HL-60 (cell line): Measurements from ENCODE around the gene PLTP.

Experiments used
- DNase-seq, 2 experiments: peaks; one replicate each; pipeline ENCODE4 v3.0.0-alpha.2; 2010 to 2020; ENCODE audit warnings: low read depth in 1 of 2, low spot score in 1 of 2
- H3K27ac ChIP-seq: fragments of 250-450 bp; sonication (Bioruptor Pico); replicated peaks from 2 replicates; pipeline ENCODE4 v1.5.1; 2020; ENCODE audit warnings: mild to moderate bottlenecking, moderate library complexity
- H3K27me3 ChIP-seq: fragments of 250-450 bp; sonication (Bioruptor Pico); 2 replicates; pipeline ENCODE4 v1.5.1; 2021; ENCODE audit warnings: mild to moderate bottlenecking, moderate library complexity; ENCODE audit not compliant: insufficient read depth, poor library complexity, severe bottlenecking
- H3K4me3 ChIP-seq: replicated peaks from 2 replicates; pipeline ENCODE4 v1.5.1; 2011; ENCODE audit warnings: mild to moderate bottlenecking, control low read depth, low read length; ENCODE audit not compliant: insufficient read depth
- CTCF ChIP-seq: IDR thresholded peaks from one replicate; pipeline ENCODE4 v1.5.1; 2011; ENCODE audit warnings: low read length, control low read depth, inconsistent platforms; ENCODE audit not compliant: insufficient read depth
- GABPA ChIP-seq: IDR thresholded peaks from 2 replicates; pipeline ENCODE4 v1.6.1; 2012; ENCODE audit warnings: low read depth
- POLR2AphosphoS5 ChIP-seq: IDR thresholded peaks from 2 replicates; pipeline ENCODE4 v1.6.1; 2012; ENCODE audit warnings: low read depth
- REST ChIP-seq: IDR thresholded peaks from 2 replicates; pipeline ENCODE4 v1.6.1; 2012; ENCODE audit warnings: low read depth; ENCODE audit not compliant: insufficient replicate concordance
- SPI1 ChIP-seq: IDR thresholded peaks from 2 replicates; pipeline ENCODE4 v1.6.1; 2012; ENCODE audit warnings: low read depth, mild to moderate bottlenecking, borderline replicate concordance

The PLTP gene

GRCh38 chr20:45853484-45853883 is 58.5 kb downstream of the PLTP start:
- no peak for DNase-seq
- Histone ChIP-seq H3K4me3 (no peak overlapping the region), H3K27me3 (no peaks in the 10 kb centered on the region), H3K27ac (no peak overlapping the region)
- no peak for TF ChIP-seq POLR2AphosphoS5
- no peak for TF ChIP-seq SPI1
- no peak for TF ChIP-seq REST

GRCh38 chr20:45852326-45852725 is 59.6 kb downstream of the PLTP start:
- no peaks in the 10 kb centered on the region for H3K27me3 ChIP-seq
- no peak overlapping the region for H3K27ac ChIP-seq
- DNase-seq = no peak
- TF ChIP-seq REST (no peak), GABPA (no peak), CTCF (no peak), SPI1 (no peak), POLR2AphosphoS5 (no peak)
- no peak overlapping the region for H3K4me3 ChIP-seq

- H3K4me3 ChIP-seq = no peak overlapping the region
Observed at GRCh38 chr20:45851501-45851900, 60.5 kb downstream of the PLTP start.

More at GRCh38 chr20:45851501-45851900, 60.5 kb downstream of the PLTP start:
- Histone ChIP-seq H3K27ac (no peak overlapping the region), H3K27me3 (no peaks in the 10 kb centered on the region)
- TF ChIP-seq SPI1 (no peak), GABPA (no peak), POLR2AphosphoS5 (no peak), CTCF (no peak), REST (no peak)
- no peak for DNase-seq
